OCI-LY7 (cell line): Measurements from ENCODE around the gene RHOU.

Experiments
- EZH2phosphoT487 ChIP-seq: fragments of 200-600 bp; sonication (generic); IDR thresholded peaks from 2 replicates; pipeline ENCODE4 v1.6.1; 2018; ENCODE audit warnings: low read depth, borderline replicate concordance, mild to moderate bottlenecking, mixed run types, antibody characterized with exemption, low read length, moderate library complexity, mixed read lengths
- TF ChIP-seq, protein P1 (sequence below): fragments of 200-600 bp; sonication (generic); conservative IDR thresholded peaks from 2 replicates; pipeline ENCODE4 v1.5.1; 2014; ENCODE audit warnings: mild to moderate bottlenecking, antibody characterized with exemption, low read length, moderate library complexity, mixed read lengths

DNA sequence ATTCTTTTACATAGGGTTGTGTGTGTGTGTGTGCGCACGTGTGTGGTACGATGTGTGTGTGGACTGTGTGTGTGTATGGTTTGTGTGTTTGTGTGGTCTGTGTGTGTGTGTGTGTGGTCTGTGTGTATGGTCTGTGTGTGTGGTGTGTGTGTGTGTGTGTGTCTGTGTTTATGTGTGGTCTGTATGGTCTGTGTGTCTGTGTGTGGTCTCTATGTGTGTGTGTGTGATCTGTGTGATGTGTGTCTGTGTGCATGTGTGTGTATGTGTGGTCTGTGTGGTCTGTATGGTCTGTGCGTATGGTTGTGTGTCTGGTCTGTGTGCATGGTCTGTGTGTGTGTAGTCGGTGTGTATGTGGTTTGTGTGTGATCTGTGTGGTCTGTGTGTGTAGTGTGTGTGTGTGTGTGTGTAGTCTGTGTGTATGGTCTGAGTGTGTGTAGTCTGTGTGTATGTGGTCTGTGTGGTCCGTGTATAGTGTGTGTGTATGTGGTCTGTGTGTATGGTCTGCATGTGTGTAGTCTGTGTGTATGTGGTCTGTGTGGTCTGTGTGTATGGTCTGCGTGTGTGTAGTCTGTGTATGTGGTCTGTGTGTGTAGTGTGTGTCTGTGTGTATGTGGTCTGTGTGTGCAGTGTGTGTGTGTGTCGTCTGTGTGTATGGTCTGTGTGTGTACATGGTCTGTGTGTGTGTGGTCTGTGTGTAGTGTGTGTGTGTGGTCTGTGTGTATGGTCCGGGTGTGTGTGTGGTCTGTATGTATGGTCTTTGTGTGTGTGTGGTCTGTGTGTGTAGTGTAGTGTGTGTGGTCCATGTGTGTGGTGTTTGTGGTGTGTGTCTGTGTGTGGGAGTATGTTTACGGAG is 46.8 kb downstream of the RHOU start:
- TF ChIP-seq, protein P1, sequence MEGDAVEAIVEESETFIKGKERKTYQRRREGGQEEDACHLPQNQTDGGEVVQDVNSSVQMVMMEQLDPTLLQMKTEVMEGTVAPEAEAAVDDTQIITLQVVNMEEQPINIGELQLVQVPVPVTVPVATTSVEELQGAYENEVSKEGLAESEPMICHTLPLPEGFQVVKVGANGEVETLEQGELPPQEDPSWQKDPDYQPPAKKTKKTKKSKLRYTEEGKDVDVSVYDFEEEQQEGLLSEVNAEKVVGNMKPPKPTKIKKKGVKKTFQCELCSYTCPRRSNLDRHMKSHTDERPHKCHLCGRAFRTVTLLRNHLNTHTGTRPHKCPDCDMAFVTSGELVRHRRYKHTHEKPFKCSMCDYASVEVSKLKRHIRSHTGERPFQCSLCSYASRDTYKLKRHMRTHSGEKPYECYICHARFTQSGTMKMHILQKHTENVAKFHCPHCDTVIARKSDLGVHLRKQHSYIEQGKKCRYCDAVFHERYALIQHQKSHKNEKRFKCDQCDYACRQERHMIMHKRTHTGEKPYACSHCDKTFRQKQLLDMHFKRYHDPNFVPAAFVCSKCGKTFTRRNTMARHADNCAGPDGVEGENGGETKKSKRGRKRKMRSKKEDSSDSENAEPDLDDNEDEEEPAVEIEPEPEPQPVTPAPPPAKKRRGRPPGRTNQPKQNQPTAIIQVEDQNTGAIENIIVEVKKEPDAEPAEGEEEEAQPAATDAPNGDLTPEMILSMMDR = no peak
- no peak for TF ChIP-seq EZH2phosphoT487
